ENCODE results near the gene SNX8.

Gene SNX8

DNA sequence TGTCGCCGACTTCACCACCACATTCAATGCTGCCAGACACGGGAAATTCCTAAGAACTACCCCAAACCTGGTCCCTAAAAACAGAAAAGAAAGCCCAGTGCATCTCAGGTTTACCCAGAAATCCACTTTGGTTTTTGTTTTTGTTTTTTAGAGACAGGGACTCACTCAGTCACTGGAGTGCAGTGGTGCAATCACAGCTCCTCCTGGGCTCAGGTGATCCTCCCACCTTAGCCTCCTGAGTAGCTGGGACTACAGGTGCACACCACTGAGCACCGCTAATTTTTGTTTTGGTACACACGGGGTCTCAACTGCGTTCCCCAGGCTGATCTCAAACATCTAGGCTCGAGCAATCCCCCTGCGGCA, 104.3 kb downstream of the SNX8 start:
- H3K9me3 ChIP-seq (ENCODE audit: control insufficient read depth, low read length) = no peaks in the 10 kb centered on the region
- H3K27ac ChIP-seq (ENCODE audit: insufficient read depth, low read length, poor library complexity, severe bottlenecking) = no peak overlapping the region
- no peak for DNase-seq
- H3K27me3 ChIP-seq (replicated peaks; ENCODE audit: control insufficient read depth, insufficient read depth, low read length, poor library complexity, severe bottlenecking) = no peaks in the 10 kb centered on the region
- peaks cover 26% of the 10 kb centered on the region for H3K36me3 ChIP-seq (ENCODE audit: control insufficient read depth, insufficient read depth, low read length)
- no peak overlapping the region for H3K4me3 ChIP-seq (ENCODE audit: insufficient read depth, low read depth, low read length, poor library complexity, severe bottlenecking)
- H3K4me1 ChIP-seq (ENCODE audit: control insufficient read depth, insufficient read depth, low read length, poor library complexity, severe bottlenecking) = no peaks in the 10 kb centered on the region

DNA sequence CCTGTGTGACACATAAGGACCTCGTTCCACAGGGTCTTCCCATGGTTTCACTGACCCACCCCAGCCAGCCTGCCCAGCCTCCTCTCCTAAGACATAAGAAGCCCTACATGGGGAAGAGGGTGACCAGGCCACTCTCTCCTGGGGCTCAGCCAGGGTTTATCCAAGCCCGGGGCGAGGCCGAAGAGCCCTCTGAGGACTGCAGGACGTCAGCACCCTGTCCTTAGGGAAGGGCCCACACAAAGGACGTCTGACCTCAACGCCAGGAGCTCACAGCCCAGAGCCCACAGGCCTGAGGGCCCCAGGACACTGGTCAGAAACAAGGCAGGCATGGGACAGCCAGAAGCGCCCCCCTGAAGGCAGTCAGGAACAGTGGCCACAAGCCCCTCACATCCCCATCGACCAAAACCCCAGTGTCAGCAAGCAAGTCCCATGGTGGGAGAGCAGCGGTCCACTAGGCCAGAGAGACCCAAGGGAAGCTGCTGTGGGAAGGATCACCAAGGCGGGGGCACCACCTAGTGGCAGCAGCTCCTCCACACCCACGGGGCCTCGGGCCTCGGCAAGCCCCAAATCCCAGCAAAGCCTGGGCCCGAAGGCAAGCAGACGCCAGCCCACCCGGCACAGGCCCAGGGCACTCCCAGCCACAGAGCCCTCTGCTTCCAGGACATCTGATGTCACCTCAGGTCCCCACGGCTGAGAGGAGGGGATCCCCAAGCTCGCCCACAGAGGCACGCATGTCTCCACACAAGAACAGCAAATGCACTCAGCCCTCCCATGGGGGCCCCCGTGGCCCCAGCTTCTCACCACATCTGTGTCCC, 104.9 kb downstream of the SNX8 start:
- Histone ChIP-seq H3K27me3 (replicated peaks; ENCODE audit: control insufficient read depth, insufficient read depth, low read length, poor library complexity, severe bottlenecking) (no peaks in the 10 kb centered on the region), H3K4me1 (ENCODE audit: control insufficient read depth, insufficient read depth, low read length, poor library complexity, severe bottlenecking) (no peaks in the 10 kb centered on the region), H3K4me3 (ENCODE audit: insufficient read depth, low read depth, low read length, poor library complexity, severe bottlenecking) (no peak overlapping the region), H3K27ac (ENCODE audit: insufficient read depth, low read length, poor library complexity, severe bottlenecking) (no peak overlapping the region), H3K9me3 (ENCODE audit: control insufficient read depth, low read length) (no peaks in the 10 kb centered on the region), H3K36me3 (ENCODE audit: control insufficient read depth, insufficient read depth, low read length) (peaks cover 26% of the 10 kb centered on the region)
- peak in 1 of 3 donors; percentile 12 for DNase-seq

DNA sequence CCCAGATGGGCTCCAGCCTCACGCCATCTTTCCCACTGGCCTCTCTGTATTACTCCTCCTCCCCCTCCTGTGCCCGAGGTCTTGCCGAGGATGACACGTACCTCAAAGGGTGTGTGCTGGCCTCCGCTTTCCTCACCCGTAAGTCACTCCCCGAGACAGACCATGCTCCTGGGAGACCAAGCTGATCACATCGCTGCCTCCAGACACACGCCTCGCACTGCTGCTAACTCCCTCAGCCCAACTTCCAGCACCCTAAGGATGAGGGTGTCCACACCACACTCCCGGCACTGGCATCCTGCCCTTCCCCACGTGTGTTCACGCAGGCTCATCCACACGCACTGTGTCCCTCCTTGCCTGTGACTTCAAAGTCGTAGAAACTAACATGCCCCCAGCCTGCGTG, 105.5 kb downstream of the SNX8 start:
- Histone ChIP-seq H3K27ac (ENCODE audit: insufficient read depth, low read length, poor library complexity, severe bottlenecking) (no peak overlapping the region), H3K36me3 (ENCODE audit: control insufficient read depth, insufficient read depth, low read length) (peaks cover 24% of the 10 kb centered on the region), H3K4me1 (ENCODE audit: control insufficient read depth, insufficient read depth, low read length, poor library complexity, severe bottlenecking) (no peaks in the 10 kb centered on the region)

DNA sequence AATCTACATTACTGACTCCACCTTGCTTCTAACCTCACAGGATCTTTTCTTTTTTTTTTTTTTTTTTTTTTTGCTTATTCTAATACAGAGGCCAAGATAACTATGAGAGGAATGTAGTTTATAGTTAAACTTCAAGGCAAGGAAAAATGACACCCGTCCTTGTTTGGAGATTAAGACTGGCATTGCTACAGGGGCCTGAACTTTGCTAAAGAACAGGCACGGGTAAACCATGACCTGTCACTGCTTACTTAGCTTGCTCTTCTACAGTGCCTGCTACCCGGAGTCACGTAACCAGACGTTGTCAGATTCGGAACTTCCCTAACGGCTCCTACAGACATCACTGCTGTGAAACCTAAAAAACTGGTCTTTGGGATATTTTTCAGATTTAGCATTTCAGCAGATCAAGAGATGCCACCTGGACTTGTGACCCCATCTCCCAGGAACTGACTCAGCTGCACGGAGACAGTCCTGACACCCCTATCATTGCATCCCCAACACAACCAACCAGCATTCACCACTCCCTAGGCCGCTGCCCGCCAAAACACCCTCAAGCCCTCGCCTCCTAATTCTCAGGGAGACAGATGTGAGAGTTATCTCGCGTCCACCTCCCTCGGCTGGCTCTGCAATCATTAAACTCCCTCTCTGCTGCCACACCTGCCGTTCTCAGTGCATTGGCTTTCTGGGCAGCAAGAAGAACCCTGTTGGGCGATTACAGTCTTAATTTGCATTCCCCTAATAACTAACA, 109.0 kb downstream of the SNX8 start:
- H3K4me3 ChIP-seq (ENCODE audit: insufficient read depth, low read depth, low read length, poor library complexity, severe bottlenecking) = no peak overlapping the region
- H3K9me3 ChIP-seq (ENCODE audit: control insufficient read depth, low read length) = no peaks in the 10 kb centered on the region
- DNase-seq = no peak
- no peak overlapping the region for H3K27ac ChIP-seq (ENCODE audit: insufficient read depth, low read length, poor library complexity, severe bottlenecking)
- H3K36me3 ChIP-seq (ENCODE audit: control insufficient read depth, insufficient read depth, low read length) = peaks cover 16% of the 10 kb centered on the region
- no peaks in the 10 kb centered on the region for H3K27me3 ChIP-seq (replicated peaks; ENCODE audit: control insufficient read depth, insufficient read depth, low read length, poor library complexity, severe bottlenecking)
- no peaks in the 10 kb centered on the region for H3K4me1 ChIP-seq (ENCODE audit: control insufficient read depth, insufficient read depth, low read length, poor library complexity, severe bottlenecking)

More for the DNA sequence above, 105.5 kb downstream of the SNX8 start:
- Histone ChIP-seq H3K9me3 (ENCODE audit: control insufficient read depth, low read length) (no peaks in the 10 kb centered on the region), H3K27me3 (replicated peaks; ENCODE audit: control insufficient read depth, insufficient read depth, low read length, poor library complexity, severe bottlenecking) (no peaks in the 10 kb centered on the region), H3K4me3 (ENCODE audit: insufficient read depth, low read depth, low read length, poor library complexity, severe bottlenecking) (no peak overlapping the region)
- no peak for DNase-seq

DNA sequence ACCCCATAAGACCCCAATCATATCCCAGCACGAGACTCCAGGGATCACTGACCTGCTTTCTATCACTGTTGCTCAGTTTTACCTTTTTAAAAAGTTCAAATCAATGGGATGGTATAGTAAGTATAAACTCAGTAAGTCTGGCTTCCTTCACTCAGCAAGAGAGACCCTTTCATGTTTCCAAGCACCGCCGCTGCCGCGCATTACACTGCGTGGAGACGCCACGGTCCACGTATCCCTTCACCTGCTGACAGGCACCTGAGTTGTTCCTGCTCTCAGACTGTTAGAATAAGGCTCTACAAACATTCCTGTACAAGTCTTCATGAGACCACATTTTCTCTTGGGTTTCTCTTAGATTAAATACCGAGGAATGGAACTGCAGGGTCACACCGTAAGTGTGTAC, 109.8 kb downstream of the SNX8 start:
- Histone ChIP-seq H3K9me3 (ENCODE audit: control insufficient read depth, low read length) (no peaks in the 10 kb centered on the region), H3K4me1 (ENCODE audit: control insufficient read depth, insufficient read depth, low read length, poor library complexity, severe bottlenecking) (no peaks in the 10 kb centered on the region), H3K4me3 (ENCODE audit: insufficient read depth, low read depth, low read length, poor library complexity, severe bottlenecking) (no peak overlapping the region), H3K27ac (ENCODE audit: insufficient read depth, low read length, poor library complexity, severe bottlenecking) (no peak overlapping the region), H3K27me3 (replicated peaks; ENCODE audit: control insufficient read depth, insufficient read depth, low read length, poor library complexity, severe bottlenecking) (no peaks in the 10 kb centered on the region), H3K36me3 (ENCODE audit: control insufficient read depth, insufficient read depth, low read length) (peaks cover 21% of the 10 kb centered on the region)
- DNase-seq = no peak

DNA sequence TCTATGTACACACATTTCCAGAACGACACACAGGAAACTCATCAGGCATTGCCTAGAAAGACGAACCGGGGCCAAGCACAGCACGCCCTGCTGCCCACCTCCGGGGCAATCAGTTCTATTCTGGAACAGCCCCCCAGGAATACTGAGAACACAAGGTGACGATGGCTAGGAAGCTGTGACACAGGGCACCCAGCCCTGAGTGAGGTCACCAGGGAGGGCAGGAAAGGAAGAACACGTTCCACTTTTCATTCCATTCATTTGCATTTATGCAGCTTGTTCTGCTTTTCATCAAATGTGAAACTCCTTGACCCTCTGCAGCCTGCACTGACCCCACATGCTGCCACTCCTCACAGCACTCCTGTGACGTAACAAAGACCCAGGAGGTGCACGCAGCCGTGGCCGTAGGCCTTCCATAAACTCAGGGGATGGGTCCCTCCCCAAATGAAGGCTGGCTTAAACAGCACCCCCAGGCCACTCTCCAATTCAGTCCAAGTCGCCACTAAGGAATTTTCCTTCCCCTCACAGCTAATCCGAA, 110.4 kb downstream of the SNX8 start:
- no peaks in the 10 kb centered on the region for H3K9me3 ChIP-seq (ENCODE audit: control insufficient read depth, low read length)
- no peak for DNase-seq

DNA sequence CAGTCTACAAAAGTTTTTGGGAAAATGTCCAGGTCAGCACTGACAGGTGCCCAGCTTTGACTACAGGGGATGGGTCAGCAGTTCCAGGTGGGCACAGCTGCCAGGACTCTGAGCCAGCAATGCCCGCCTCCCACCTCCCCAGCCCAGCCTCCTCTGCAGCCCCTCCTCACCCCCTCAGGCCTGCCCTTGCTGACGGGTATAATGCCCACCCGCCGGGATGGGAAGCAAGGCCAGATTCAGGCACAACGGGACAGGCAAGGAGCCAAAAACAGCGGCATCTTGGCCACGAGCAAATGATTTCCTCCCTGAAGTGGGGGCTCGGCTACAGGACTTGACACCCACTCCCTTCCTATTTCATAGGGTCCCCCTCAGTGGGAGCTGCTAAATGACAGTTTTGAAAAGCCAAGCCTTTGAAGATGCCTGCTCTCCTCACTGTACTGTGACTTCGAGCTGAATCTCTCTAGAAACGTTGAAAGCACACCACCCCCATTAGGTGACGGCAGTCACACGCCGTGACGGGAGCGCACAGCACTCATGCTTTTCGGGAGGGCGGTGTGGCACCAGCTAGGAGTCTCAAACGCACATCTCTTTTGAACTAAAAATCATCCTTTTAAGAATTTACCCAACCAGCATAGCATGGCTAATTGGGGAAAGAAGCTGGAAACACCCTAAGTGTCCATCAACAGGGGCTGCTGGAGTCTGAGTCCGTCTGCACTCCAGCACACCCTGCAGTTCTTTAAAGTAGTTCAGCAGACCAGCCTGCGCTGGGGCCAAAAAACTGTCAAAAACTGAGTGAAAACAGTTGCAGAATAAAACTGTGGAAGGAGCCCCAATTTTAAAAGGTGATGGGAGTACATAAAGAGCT, 111.1 kb downstream of the SNX8 start:
- Histone ChIP-seq H3K36me3 (ENCODE audit: control insufficient read depth, insufficient read depth, low read length) (peaks cover 21% of the 10 kb centered on the region), H3K4me1 (ENCODE audit: control insufficient read depth, insufficient read depth, low read length, poor library complexity, severe bottlenecking) (no peaks in the 10 kb centered on the region), H3K4me3 (ENCODE audit: insufficient read depth, low read depth, low read length, poor library complexity, severe bottlenecking) (no peak overlapping the region), H3K27ac (ENCODE audit: insufficient read depth, low read length, poor library complexity, severe bottlenecking) (no peak overlapping the region), H3K9me3 (ENCODE audit: control insufficient read depth, low read length) (no peaks in the 10 kb centered on the region), H3K27me3 (replicated peaks; ENCODE audit: control insufficient read depth, insufficient read depth, low read length, poor library complexity, severe bottlenecking) (no peaks in the 10 kb centered on the region)
- no peak for DNase-seq

More for the DNA sequence above, 110.4 kb downstream of the SNX8 start:
- Histone ChIP-seq H3K27me3 (replicated peaks; ENCODE audit: control insufficient read depth, insufficient read depth, low read length, poor library complexity, severe bottlenecking) (no peaks in the 10 kb centered on the region), H3K4me3 (ENCODE audit: insufficient read depth, low read depth, low read length, poor library complexity, severe bottlenecking) (no peak overlapping the region), H3K36me3 (ENCODE audit: control insufficient read depth, insufficient read depth, low read length) (peaks cover 27% of the 10 kb centered on the region), H3K4me1 (ENCODE audit: control insufficient read depth, insufficient read depth, low read length, poor library complexity, severe bottlenecking) (no peaks in the 10 kb centered on the region), H3K27ac (ENCODE audit: insufficient read depth, low read length, poor library complexity, severe bottlenecking) (no peak overlapping the region)

DNA sequence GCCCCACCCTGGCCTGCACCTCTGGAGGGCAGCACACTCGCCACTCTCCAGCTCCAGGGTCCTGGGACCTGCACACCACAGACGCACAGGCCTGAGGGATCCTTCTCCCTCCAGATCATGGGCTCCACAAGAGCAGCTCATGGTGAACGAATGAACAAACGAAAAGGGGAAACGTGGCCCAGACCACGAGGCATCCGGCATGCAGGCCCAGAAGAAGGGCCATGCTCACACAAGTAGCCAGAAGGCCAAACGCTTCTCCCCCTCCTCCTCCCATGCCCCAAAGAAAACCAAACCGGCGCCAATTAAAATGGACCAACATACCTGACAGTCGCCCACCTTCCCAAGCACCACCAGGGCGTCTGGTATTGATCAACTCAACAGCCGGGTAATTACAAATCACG, 111.9 kb downstream of the SNX8 start:
- Histone ChIP-seq H3K36me3 (ENCODE audit: control insufficient read depth, insufficient read depth, low read length) (peaks cover 18% of the 10 kb centered on the region), H3K9me3 (ENCODE audit: control insufficient read depth, low read length) (no peaks in the 10 kb centered on the region)
- no peak for DNase-seq

More for the DNA sequence above, 111.9 kb downstream of the SNX8 start:
- Histone ChIP-seq H3K4me3 (ENCODE audit: insufficient read depth, low read depth, low read length, poor library complexity, severe bottlenecking) (no peak overlapping the region), H3K4me1 (ENCODE audit: control insufficient read depth, insufficient read depth, low read length, poor library complexity, severe bottlenecking) (no peaks in the 10 kb centered on the region), H3K27me3 (replicated peaks; ENCODE audit: control insufficient read depth, insufficient read depth, low read length, poor library complexity, severe bottlenecking) (no peaks in the 10 kb centered on the region), H3K27ac (ENCODE audit: insufficient read depth, low read length, poor library complexity, severe bottlenecking) (no peak overlapping the region)

Data from effector memory CD4-positive, alpha-beta T cell (primary cell).